ENCODE data around the gene DPYSL5. TPM values are rescaled to one million over a fixed set of nuclear protein-coding genes. Genes with fewer than 3 reads are reported as not detected.
"Not testable (repeated sequence)": the region's sequence is repeated elsewhere in the genome, so short reads cannot be mapped to it uniquely, and the experiment has no call there.

Gene DPYSL5
- total and polyA plus RNA-seq, 4 donors = not detected

GRCh38 chr2:26811791-26812694 is 35.9 kb upstream of the DPYSL5 start:
- DNase-seq (no peak), ATAC-seq (ENCODE audit: low FRiP score) (no peak)
- no peak overlapping the region for H3K4me3 ChIP-seq (ENCODE audit: low read length in 2 of 2)
- H3K4me1 ChIP-seq (ENCODE audit: control insufficient read depth in 1 of 2, insufficient read depth in 2 of 2, low read length in 2 of 2) = no peaks in the 10 kb centered on the region
- intact Hi-C loops (cut with DNase I) = no loop called here
- H3K36me3 ChIP-seq (ENCODE audit: control insufficient read depth in 1 of 2, insufficient read depth in 2 of 2, low read length in 1 of 2) = no peaks in the 10 kb centered on the region
- no peaks in the 10 kb centered on the region for H3K27me3 ChIP-seq (ENCODE audit: control insufficient read depth in 1 of 2, insufficient read depth in 2 of 2, low read length in 1 of 2)
- no peak overlapping the region for H3K27ac ChIP-seq (ENCODE audit: low read depth in 1 of 2, low read length in 2 of 2)
- H3K9me3 ChIP-seq (ENCODE audit: control insufficient read depth, low read length) = no peaks in the 10 kb centered on the region
- WGBS, 2 donors = 73 to 76% methylated on average over 14 of the region's 14 CpGs

- intact Hi-C loops (cut with DNase I) = no loop called here
- no peaks in the 10 kb centered on the region for H3K27me3 ChIP-seq (ENCODE audit: control insufficient read depth in 1 of 2, insufficient read depth in 2 of 2, low read length in 1 of 2)
- DNase-seq = no peak
- H3K4me1 ChIP-seq (ENCODE audit: control insufficient read depth in 1 of 2, insufficient read depth in 2 of 2, low read length in 2 of 2) = no peaks in the 10 kb centered on the region
- no peak overlapping the region for H3K27ac ChIP-seq (ENCODE audit: low read depth in 1 of 2, low read length in 2 of 2)
- no peak overlapping the region for H3K4me3 ChIP-seq (ENCODE audit: low read length in 2 of 2)
- WGBS, 2 donors = 91 to 95% methylated on average over 3 of the region's 3 CpGs
- no peaks in the 10 kb centered on the region for H3K9me3 ChIP-seq (ENCODE audit: control insufficient read depth, low read length)
- no peak for ATAC-seq (ENCODE audit: low FRiP score)
- no peaks in the 10 kb centered on the region for H3K36me3 ChIP-seq (ENCODE audit: control insufficient read depth in 1 of 2, insufficient read depth in 2 of 2, low read length in 1 of 2)
Observed at GRCh38 chr2:26812731-26813130, 35.2 kb upstream of the DPYSL5 start.

- 88 to 92% methylated on average over 50 to 52 of the region's 52 CpGs for WGBS, 2 donors
- not testable (repeated sequence) for DNase-seq; ATAC-seq (ENCODE audit: low FRiP score)
Observed at GRCh38 chr2:26814072-26814765, 33.7 kb upstream of the DPYSL5 start.

GRCh38 chr2:26816893-26817292 is 31.0 kb upstream of the DPYSL5 start:
- no peak for DNase-seq
- Histone ChIP-seq H3K36me3 (ENCODE audit: control insufficient read depth in 1 of 2, insufficient read depth in 2 of 2, low read length in 1 of 2) (no peaks in the 10 kb centered on the region), H3K4me3 (ENCODE audit: low read length in 2 of 2) (no peak overlapping the region), H3K27me3 (ENCODE audit: control insufficient read depth in 1 of 2, insufficient read depth in 2 of 2, low read length in 1 of 2) (no peaks in the 10 kb centered on the region), H3K9me3 (ENCODE audit: control insufficient read depth, low read length) (no peaks in the 10 kb centered on the region), H3K27ac (ENCODE audit: low read depth in 1 of 2, low read length in 2 of 2) (no peak overlapping the region), H3K4me1 (ENCODE audit: control insufficient read depth in 1 of 2, insufficient read depth in 2 of 2, low read length in 2 of 2) (no peaks in the 10 kb centered on the region)
- no peak for ATAC-seq (ENCODE audit: low FRiP score)
- WGBS, 2 donors = 47 to 49% methylated on average over 3 of the region's 3 CpGs
- intact Hi-C loops (cut with DNase I) = no loop called here

More at GRCh38 chr2:26814072-26814765, 33.7 kb upstream of the DPYSL5 start:
- H3K27me3 ChIP-seq (ENCODE audit: control insufficient read depth in 1 of 2, insufficient read depth in 2 of 2, low read length in 1 of 2); H3K4me3 ChIP-seq (ENCODE audit: low read length in 2 of 2); H3K27ac ChIP-seq (ENCODE audit: low read depth in 1 of 2, low read length in 2 of 2); intact Hi-C loops (cut with DNase I); H3K9me3 ChIP-seq (ENCODE audit: control insufficient read depth, low read length); H3K36me3 ChIP-seq (ENCODE audit: control insufficient read depth in 1 of 2, insufficient read depth in 2 of 2, low read length in 1 of 2); H3K4me1 ChIP-seq (ENCODE audit: control insufficient read depth in 1 of 2, insufficient read depth in 2 of 2, low read length in 2 of 2): not testable (repeated sequence)

GRCh38 chr2:26818255-26818654 is 29.7 kb upstream of the DPYSL5 start:
- DNase-seq (no peak), ATAC-seq (ENCODE audit: low FRiP score) (no peak)
- H3K4me1 ChIP-seq (ENCODE audit: control insufficient read depth in 1 of 2, insufficient read depth in 2 of 2, low read length in 2 of 2) = no peaks in the 10 kb centered on the region
- no peaks in the 10 kb centered on the region for H3K9me3 ChIP-seq (ENCODE audit: control insufficient read depth, low read length)
- 76 to 79% methylated on average over 5 of the region's 5 CpGs for WGBS, 2 donors
- intact Hi-C loops (cut with DNase I) = no loop called here
- H3K36me3 ChIP-seq (ENCODE audit: control insufficient read depth in 1 of 2, insufficient read depth in 2 of 2, low read length in 1 of 2) = no peaks in the 10 kb centered on the region
- H3K27me3 ChIP-seq (ENCODE audit: control insufficient read depth in 1 of 2, insufficient read depth in 2 of 2, low read length in 1 of 2) = no peaks in the 10 kb centered on the region
- no peak overlapping the region for H3K27ac ChIP-seq (ENCODE audit: low read depth in 1 of 2, low read length in 2 of 2)
- no peak overlapping the region for H3K4me3 ChIP-seq (ENCODE audit: low read length in 2 of 2)

- Histone ChIP-seq H3K36me3 (ENCODE audit: control insufficient read depth in 1 of 2, insufficient read depth in 2 of 2, low read length in 1 of 2) (no peaks in the 10 kb centered on the region), H3K4me3 (ENCODE audit: low read length in 2 of 2) (no peak overlapping the region), H3K27ac (ENCODE audit: low read depth in 1 of 2, low read length in 2 of 2) (no peak overlapping the region), H3K9me3 (ENCODE audit: control insufficient read depth, low read length) (no peaks in the 10 kb centered on the region), H3K4me1 (ENCODE audit: control insufficient read depth in 1 of 2, insufficient read depth in 2 of 2, low read length in 2 of 2) (no peaks in the 10 kb centered on the region), H3K27me3 (ENCODE audit: control insufficient read depth in 1 of 2, insufficient read depth in 2 of 2, low read length in 1 of 2) (no peaks in the 10 kb centered on the region)
- DNase-seq = no peak
- no peak for ATAC-seq (ENCODE audit: low FRiP score)
- WGBS, 2 donors = 71 to 78% methylated on average over 6 of the region's 6 CpGs
- intact Hi-C loops (cut with DNase I) = no loop called here
Observed at GRCh38 chr2:26818972-26819371, 29.0 kb upstream of the DPYSL5 start.

- Histone ChIP-seq H3K27ac (ENCODE audit: low read depth in 1 of 2, low read length in 2 of 2) (no peak overlapping the region), H3K9me3 (ENCODE audit: control insufficient read depth, low read length) (no peaks in the 10 kb centered on the region), H3K36me3 (ENCODE audit: control insufficient read depth in 1 of 2, insufficient read depth in 2 of 2, low read length in 1 of 2) (no peaks in the 10 kb centered on the region), H3K27me3 (ENCODE audit: control insufficient read depth in 1 of 2, insufficient read depth in 2 of 2, low read length in 1 of 2) (no peaks in the 10 kb centered on the region), H3K4me1 (ENCODE audit: control insufficient read depth in 1 of 2, insufficient read depth in 2 of 2, low read length in 2 of 2) (no peaks in the 10 kb centered on the region), H3K4me3 (ENCODE audit: low read length in 2 of 2) (no peak overlapping the region)
- DNase-seq (no peak), ATAC-seq (ENCODE audit: low FRiP score) (no peak)
- WGBS, 2 donors = 83% methylated on average over 7 of the region's 7 CpGs
- intact Hi-C loops (cut with DNase I) = no loop called here
Observed at GRCh38 chr2:26820932-26821331, 27.0 kb upstream of the DPYSL5 start.

GRCh38 chr2:26822877-26823276 is 25.1 kb upstream of the DPYSL5 start:
- Histone ChIP-seq H3K4me1 (ENCODE audit: control insufficient read depth in 1 of 2, insufficient read depth in 2 of 2, low read length in 2 of 2) (no peaks in the 10 kb centered on the region), H3K9me3 (ENCODE audit: control insufficient read depth, low read length) (no peaks in the 10 kb centered on the region), H3K36me3 (ENCODE audit: control insufficient read depth in 1 of 2, insufficient read depth in 2 of 2, low read length in 1 of 2) (no peaks in the 10 kb centered on the region), H3K4me3 (ENCODE audit: low read length in 2 of 2) (no peak overlapping the region), H3K27me3 (ENCODE audit: control insufficient read depth in 1 of 2, insufficient read depth in 2 of 2, low read length in 1 of 2) (no peaks in the 10 kb centered on the region), H3K27ac (ENCODE audit: low read depth in 1 of 2, low read length in 2 of 2) (no peak overlapping the region)
- ATAC-seq (ENCODE audit: low FRiP score) (no peak), DNase-seq (no peak)
- intact Hi-C loops (cut with DNase I) = no loop called here
- WGBS, 2 donors = 40 to 47% methylated on average over 6 of the region's 6 CpGs
